Measurements from ENCODE around the gene EFNB2.

The EFNB2 gene

GRCh38 chr13:106568299-106569003 is 33.0 kb upstream of the EFNB2 start:
- TF ChIP-seq ZBTB48 (tag by site-specific recombination; IDR thresholded peaks at IDR 0.05), result no peak
- TF ChIP-seq ZSCAN5A (tag by site-specific recombination; IDR thresholded peaks at IDR 0.05), result no peak
- TF ChIP-seq ZBTB17 (tag by site-specific recombination; IDR thresholded peaks at IDR 0.05), result peak; percentile 3; the same call in 1 of the 2 replicates
- TF ChIP-seq YY1 (tag by site-specific recombination; IDR thresholded peaks at IDR 0.05), result no peak
- peak; percentile 89 for TF ChIP-seq ZNF335 (tag by site-specific recombination; conservative IDR thresholded peaks at IDR 0.05)
- peak; percentile 80 for TF ChIP-seq SCRT2 (tag by site-specific recombination; IDR thresholded peaks at IDR 0.05)
- TF ChIP-seq ZNF362 (tag by site-specific recombination; IDR thresholded peaks at IDR 0.05), result peak; percentile 82
- TF ChIP-seq ZBTB21 (tag by site-specific recombination; IDR thresholded peaks at IDR 0.05), result no peak
- Histone ChIP-seq H3K4me3 (ENCODE audit: low read depth, low read length) (peak overlapping the region; percentile 98), H3K4me1 (ENCODE audit: control insufficient read depth, insufficient read depth, low read length) (peaks cover 11% of the 10 kb centered on the region), H3K27ac (ENCODE audit: extremely low read depth, low read depth, low read length) (no peak overlapping the region; the same call in 1 of the 2 replicates), H3K36me3 (ENCODE audit: control insufficient read depth in 2 of 2, insufficient read depth in 1 of 2, low read length in 2 of 2) (no peaks in the 10 kb centered on the region), H3K9me3 (ENCODE audit: control insufficient read depth, insufficient read depth, low read depth, low read length) (no peaks in the 10 kb centered on the region)
- POLR2A ChIA-PET, result interaction anchor here (0.7 to 1.9 kb wide), 6 partner anchors 32 to 96 kb away, joined by 4 to 9 read pairs (median 5); partner anchors contain the start of gene EFNB2
- CTCF ChIA-PET, result interaction anchor here (0.7 kb wide), 1 partner anchor 30 kb away, joined by 3 read pairs; no protein-coding TSS in a partner anchor

- H3K36me3 ChIP-seq (ENCODE audit: control insufficient read depth in 2 of 2, insufficient read depth in 1 of 2, low read length in 2 of 2), result no peaks in the 10 kb centered on the region
- H3K4me3 ChIP-seq (ENCODE audit: low read depth, low read length), result peak within 1 kb of the TSS; percentile 98
- ChIA-PET CTCF (interaction anchor here (0.7 to 1.2 kb wide), 3 partner anchors 31 to 53 kb away, joined by 3 to 5 read pairs (median 3); no protein-coding TSS in a partner anchor), POLR2A (interaction anchor here (0.7 to 1.9 kb wide), 6 partner anchors 31 to 95 kb away, joined by 4 to 9 read pairs (median 5); partner anchors contain the start of gene EFNB2)
- H3K4me1 ChIP-seq (ENCODE audit: control insufficient read depth, insufficient read depth, low read length), result peaks cover 14% of the 10 kb centered on the region
- no peaks in the 10 kb centered on the region for H3K9me3 ChIP-seq (ENCODE audit: control insufficient read depth, insufficient read depth, low read depth, low read length)
- peak within 1 kb of the TSS; percentile 92 for H3K27ac ChIP-seq (ENCODE audit: extremely low read depth, low read depth, low read length)
- no peak for TF ChIP-seq ZNF16 (tag by site-specific recombination; IDR thresholded peaks at IDR 0.05; ENCODE audit: low read depth)
- no peak for TF ChIP-seq ZNF133 (tag by site-specific recombination; IDR thresholded peaks at IDR 0.05)
- no peak for TF ChIP-seq ZNF223 (tag by site-specific recombination; IDR thresholded peaks at IDR 0.05)
- no peak for TF ChIP-seq ZNF473 (tag by site-specific recombination; IDR thresholded peaks at IDR 0.05)
- peak; percentile 78; the same call in 1 of the 2 replicates for TF ChIP-seq ZNF501 (tag by site-specific recombination; IDR thresholded peaks at IDR 0.05)
- TF ChIP-seq KLF10 (tag by site-specific recombination; IDR thresholded peaks at IDR 0.05), result no peak
- no peak for TF ChIP-seq GLI2 (tag by site-specific recombination; IDR thresholded peaks at IDR 0.05; ENCODE audit: borderline replicate concordance, low read depth)
- TF ChIP-seq TRIM28 (IDR thresholded peaks at IDR 0.05; ENCODE audit: borderline replicate concordance, low read length), result no peak
- no peak for TF ChIP-seq ZNF157 (tag by site-specific recombination; IDR thresholded peaks at IDR 0.05)
- TF ChIP-seq ZNF776 (tag by site-specific recombination; IDR thresholded peaks at IDR 0.05; ENCODE audit: borderline replicate concordance), result no peak
- TF ChIP-seq ZNF76 (tag by site-specific recombination; IDR thresholded peaks at IDR 0.05; ENCODE audit: borderline replicate concordance, low read depth), result peak; percentile 85
- no peak for TF ChIP-seq ZNF292 (tag by site-specific recombination; IDR thresholded peaks at IDR 0.05; ENCODE audit: borderline replicate concordance, low read depth)
- no peak for TF ChIP-seq ZNF654 (tag by site-specific recombination; IDR thresholded peaks at IDR 0.05; ENCODE audit: low read depth)
- TF ChIP-seq ZNF155 (tag by site-specific recombination; IDR thresholded peaks at IDR 0.05), result no peak
- TF ChIP-seq ZNF777 (tag by site-specific recombination; IDR thresholded peaks at IDR 0.05; ENCODE audit: borderline replicate concordance), result no peak
- TF ChIP-seq ZBTB26 (tag by site-specific recombination; optimal IDR thresholded peaks at IDR 0.05), result peak; percentile 99
- TF ChIP-seq ZNF626 (tag by site-specific recombination; IDR thresholded peaks at IDR 0.05), result no peak
- TF ChIP-seq ZNF610 (tag by site-specific recombination; IDR thresholded peaks at IDR 0.05; ENCODE audit: borderline replicate concordance), result 0 out of 2 replicates have a peak, but pooled peaks have one; percentile 15
- TF ChIP-seq HOXA7 (CRISPR knock-in tag; IDR thresholded peaks at IDR 0.05; ENCODE audit: borderline replicate concordance), result no peak
- no peak for TF ChIP-seq ZNF658 (tag by site-specific recombination; IDR thresholded peaks at IDR 0.05)
- no peak for TF ChIP-seq ZSCAN16 (tag by site-specific recombination; IDR thresholded peaks at IDR 0.05)
- no peak for TF ChIP-seq ZNF37A (tag by site-specific recombination; IDR thresholded peaks at IDR 0.05)
Observed at GRCh38 chr13:106567474-106568298, 32.2 kb upstream of the EFNB2 start, which contains the start of gene ARGLU1. TSS of gene ARGLU1 (minus strand) at chr13:106568137. CDS start at chr13:106567919, 218 bp downstream.
